HFFc6 (cell line): ENCODE measurements around the gene DBF4B. TPM values are rescaled to one million over a fixed set of nuclear protein-coding genes. Genes with fewer than 3 reads are reported as not detected.

Experiments
- DNase-seq: peaks from one replicate; pipeline ENCODE4 v3.0.0-alpha.2; 2018
- H3K27ac Mint-ChIP-seq: 2 replicates; pipeline ENCODE4 v1.8.0; 2020; ENCODE audit warnings: mild to moderate bottlenecking, mixed read lengths
- H3K27me3 Mint-ChIP-seq: 2 replicates; pipeline ENCODE4 v1.8.0; 2021; ENCODE audit warnings: mild to moderate bottlenecking, moderate library complexity, mixed read lengths; ENCODE audit not compliant: insufficient read depth
- H3K36me3 Mint-ChIP-seq: 2 replicates; pipeline ENCODE4 v1.8.0; 2021; ENCODE audit warnings: low read depth, mixed read lengths
- H3K4me1 Mint-ChIP-seq: 2 replicates; pipeline ENCODE4 v1.8.0; 2020; ENCODE audit warnings: low read depth, mixed read lengths
- H3K4me3 Mint-ChIP-seq: 2 replicates; pipeline ENCODE4 v1.8.0; 2020; ENCODE audit warnings: mild to moderate bottlenecking, moderate library complexity, mixed read lengths
- H3K9me3 Mint-ChIP-seq: 2 replicates; pipeline ENCODE4 v1.8.0; 2020; ENCODE audit warnings: mild to moderate bottlenecking, mixed read lengths
- total RNA-seq, 6 experiments: library from RNA; stranded (reverse); fragmentation: NEBNext Ultra II Directional; extraction: Animal tissue kit (Norgen Biotek cat#: 25700); gene quantifications; 2 replicates in 1 of 6; 3 replicates in 5 of 6; pipeline ENCODE4 v1.2.3, GENCODE V29; 2021
- TF ChIP-seq, protein P1 (sequence below): fragments of 200-600 bp; sonication (generic); IDR thresholded peaks from 2 replicates; pipeline ENCODE4 v1.5.0; 2021; ENCODE audit warnings: antibody characterized with exemption, mild to moderate bottlenecking

Gene DBF4B
- total RNA-seq, 6 experiments from 2014 or later, result 5.5 to 11.9 (median 10.8) TPM

DNA sequence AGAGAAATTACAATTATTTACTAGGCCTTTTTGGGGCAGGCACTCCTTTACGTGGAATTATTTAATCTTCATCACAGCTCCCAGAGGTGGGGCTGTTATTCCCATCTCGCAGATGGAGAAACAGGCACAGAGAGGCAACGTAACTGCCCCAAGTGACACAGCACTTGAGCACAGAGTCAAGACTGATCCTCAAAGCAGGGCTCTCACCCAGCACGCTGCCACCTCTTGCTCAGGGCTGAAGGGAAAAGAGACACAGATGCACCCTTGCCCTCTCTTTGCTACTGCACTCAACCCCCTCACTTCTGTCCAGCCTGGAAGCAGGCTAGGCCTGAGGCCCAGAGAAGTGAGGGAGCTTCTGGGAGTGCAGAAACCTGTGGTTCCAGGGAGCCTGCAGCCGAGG is 54.7 kb downstream of the DBF4B start:
- no peaks in the 10 kb centered on the region for H3K9me3 Mint-ChIP-seq
- H3K4me1 Mint-ChIP-seq, result no peaks in the 10 kb centered on the region
- H3K27me3 Mint-ChIP-seq, result peaks cover 16% of the 10 kb centered on the region
- DNase-seq, result no peak
- TF ChIP-seq, protein P1, sequence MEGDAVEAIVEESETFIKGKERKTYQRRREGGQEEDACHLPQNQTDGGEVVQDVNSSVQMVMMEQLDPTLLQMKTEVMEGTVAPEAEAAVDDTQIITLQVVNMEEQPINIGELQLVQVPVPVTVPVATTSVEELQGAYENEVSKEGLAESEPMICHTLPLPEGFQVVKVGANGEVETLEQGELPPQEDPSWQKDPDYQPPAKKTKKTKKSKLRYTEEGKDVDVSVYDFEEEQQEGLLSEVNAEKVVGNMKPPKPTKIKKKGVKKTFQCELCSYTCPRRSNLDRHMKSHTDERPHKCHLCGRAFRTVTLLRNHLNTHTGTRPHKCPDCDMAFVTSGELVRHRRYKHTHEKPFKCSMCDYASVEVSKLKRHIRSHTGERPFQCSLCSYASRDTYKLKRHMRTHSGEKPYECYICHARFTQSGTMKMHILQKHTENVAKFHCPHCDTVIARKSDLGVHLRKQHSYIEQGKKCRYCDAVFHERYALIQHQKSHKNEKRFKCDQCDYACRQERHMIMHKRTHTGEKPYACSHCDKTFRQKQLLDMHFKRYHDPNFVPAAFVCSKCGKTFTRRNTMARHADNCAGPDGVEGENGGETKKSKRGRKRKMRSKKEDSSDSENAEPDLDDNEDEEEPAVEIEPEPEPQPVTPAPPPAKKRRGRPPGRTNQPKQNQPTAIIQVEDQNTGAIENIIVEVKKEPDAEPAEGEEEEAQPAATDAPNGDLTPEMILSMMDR, result no peak
- no peak overlapping the region for H3K4me3 Mint-ChIP-seq
- H3K36me3 Mint-ChIP-seq, result no peaks in the 10 kb centered on the region
- no peak overlapping the region for H3K27ac Mint-ChIP-seq

GRCh38 chr17:44765965-44766364 is 57.5 kb downstream of the DBF4B start:
- H3K4me3 Mint-ChIP-seq, result no peak overlapping the region
- TF ChIP-seq, protein P1, result no peak
- H3K27me3 Mint-ChIP-seq, result peaks cover 15% of the 10 kb centered on the region
- no peaks in the 10 kb centered on the region for H3K9me3 Mint-ChIP-seq
- H3K36me3 Mint-ChIP-seq, result no peaks in the 10 kb centered on the region
- H3K27ac Mint-ChIP-seq, result no peak overlapping the region
- no peak for DNase-seq
- H3K4me1 Mint-ChIP-seq, result no peaks in the 10 kb centered on the region

- Mint-ChIP-seq H3K36me3 (no peaks in the 10 kb centered on the region), H3K9me3 (no peaks in the 10 kb centered on the region), H3K27ac (no peak overlapping the region), H3K27me3 (peaks cover 12% of the 10 kb centered on the region), H3K4me1 (no peaks in the 10 kb centered on the region), H3K4me3 (no peak overlapping the region)
- no peak for DNase-seq
- TF ChIP-seq, protein P1, result no peak
Measured at GRCh38 chr17:44766409-44767038, 58.1 kb downstream of the DBF4B start.

- Mint-ChIP-seq H3K36me3 (no peaks in the 10 kb centered on the region), H3K4me3 (no peak overlapping the region), H3K9me3 (no peaks in the 10 kb centered on the region), H3K27ac (no peak overlapping the region), H3K27me3 (peaks cover 7% of the 10 kb centered on the region), H3K4me1 (no peaks in the 10 kb centered on the region)
- DNase-seq, result no peak
- TF ChIP-seq, protein P1, result no peak
Measured at GRCh38 chr17:44767493-44767892, 59.0 kb downstream of the DBF4B start.

DNA sequence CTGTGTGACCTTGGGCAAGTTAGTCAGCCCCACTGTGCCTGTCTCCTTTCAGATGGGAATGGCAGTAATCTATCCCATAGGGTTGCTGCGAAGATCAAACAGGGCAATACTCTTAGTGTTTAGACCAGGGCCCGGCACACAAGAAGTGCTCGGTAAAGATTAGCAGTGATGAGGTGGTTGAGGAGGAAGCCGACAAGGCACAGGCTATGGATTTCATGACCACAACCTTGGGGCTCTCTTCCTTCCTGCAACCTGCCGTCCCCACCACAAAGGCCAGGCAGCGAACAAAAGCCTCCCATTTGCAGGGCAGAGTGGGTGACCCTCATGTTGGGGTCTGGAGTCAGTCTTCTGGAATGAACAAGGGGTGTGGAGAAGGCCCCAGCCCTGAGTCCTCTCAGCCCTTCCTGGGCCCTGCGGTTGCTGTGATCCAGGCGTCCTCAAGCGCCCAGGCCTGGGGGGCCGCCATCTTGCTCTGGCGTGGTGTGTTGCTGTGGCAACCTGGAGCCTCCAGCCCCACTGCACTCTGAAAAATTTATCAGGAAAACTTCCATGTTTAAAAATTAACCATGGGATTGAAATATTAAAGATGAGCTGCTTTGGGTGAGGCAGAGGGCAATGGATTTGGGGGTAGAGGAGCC is 60.2 kb downstream of the DBF4B start:
- TF ChIP-seq, protein P1, result no peak
- no peak for DNase-seq
- Mint-ChIP-seq H3K9me3 (no peaks in the 10 kb centered on the region), H3K27ac (no peak overlapping the region), H3K27me3 (peaks cover 10% of the 10 kb centered on the region), H3K36me3 (no peaks in the 10 kb centered on the region), H3K4me1 (no peaks in the 10 kb centered on the region), H3K4me3 (no peak overlapping the region)
